NCI-H446 treated with DMSO at 0.1 percent for 48 hours (cell line): ENCODE data around the gene GULP1.

Source experiments
- DNase-seq: peaks from one replicate; lab custom pipeline; 2025; lab: John Stamatoyannopoulos, UW

The GULP1 gene

GRCh38 chr2:188473306-188473705, 181.6 kb downstream of the GULP1 start:
- DNase-seq = no peak

- DNase-seq = no peak
Observed at GRCh38 chr2:188474316-188474715, 182.6 kb downstream of the GULP1 start.

- DNase-seq = no peak
Observed at GRCh38 chr2:188475945-188476344, 184.3 kb downstream of the GULP1 start.

- DNase-seq = no peak
Observed at GRCh38 chr2:188477564-188478103, 186.0 kb downstream of the GULP1 start.

- DNase-seq = no peak
Observed at GRCh38 chr2:188478724-188479123, 187.1 kb downstream of the GULP1 start.

- DNase-seq = no peak
Observed at GRCh38 chr2:188481474-188481873, 189.8 kb downstream of the GULP1 start.

GRCh38 chr2:188485496-188485895, 193.8 kb downstream of the GULP1 start:
- no peak for DNase-seq

GRCh38 chr2:188492751-188493150, 201.1 kb downstream of the GULP1 start:
- DNase-seq = no peak

- DNase-seq = no peak
Observed at GRCh38 chr2:188494906-188495305, 203.2 kb downstream of the GULP1 start.

- DNase-seq = no peak
Observed at GRCh38 chr2:188495969-188496431, 204.3 kb downstream of the GULP1 start.

GRCh38 chr2:188497726-188498125, 206.1 kb downstream of the GULP1 start:
- DNase-seq = no peak

GRCh38 chr2:188503975-188504374, 212.3 kb downstream of the GULP1 start:
- DNase-seq = no peak

GRCh38 chr2:188506843-188507242, 215.2 kb downstream of the GULP1 start:
- no peak for DNase-seq

GRCh38 chr2:188511346-188511745, 219.7 kb downstream of the GULP1 start:
- no peak for DNase-seq

GRCh38 chr2:188512456-188512855, 220.8 kb downstream of the GULP1 start:
- peak; percentile 67 for DNase-seq

- no peak for DNase-seq
Observed at GRCh38 chr2:188515918-188516317, 224.2 kb downstream of the GULP1 start.

- no peak for DNase-seq
Observed at GRCh38 chr2:188517549-188518215, 226.0 kb downstream of the GULP1 start.

- DNase-seq = no peak
Observed at GRCh38 chr2:188518381-188518780, 226.7 kb downstream of the GULP1 start.

GRCh38 chr2:188519136-188519535, 227.5 kb downstream of the GULP1 start:
- no peak for DNase-seq

- DNase-seq = no peak
Observed at GRCh38 chr2:188522517-188522916, 230.8 kb downstream of the GULP1 start.

GRCh38 chr2:188523919-188524318, 232.2 kb downstream of the GULP1 start:
- DNase-seq = no peak

- DNase-seq = peak; percentile 34
Observed at GRCh38 chr2:188524519-188525113, 232.9 kb downstream of the GULP1 start.

GRCh38 chr2:188526701-188527100, 235.0 kb downstream of the GULP1 start:
- no peak for DNase-seq

- no peak for DNase-seq
Observed at GRCh38 chr2:188527141-188527540, 235.5 kb downstream of the GULP1 start.
